ENCODE results near the gene LRP1B. TPM values are rescaled to one million over a fixed set of nuclear protein-coding genes. Genes with fewer than 3 reads are reported as not detected.

The LRP1B gene
- total and polyA plus RNA-seq, 2 donors (not counting 1 experiment from before 2014, with no cell fraction given) = not detected

GRCh38 chr2:141701618-141702017, 429.2 kb downstream of the LRP1B start:
- no peaks in the 10 kb centered on the region for H3K4me1 ChIP-seq (ENCODE audit: control insufficient read depth in 2 of 2, insufficient read depth in 2 of 2, low read length in 2 of 2)
- WGBS (ENCODE audit: insufficient coverage) = no CpG with 5 or more reads among the region's 3 CpGs
- no peaks in the 10 kb centered on the region for H3K36me3 ChIP-seq (replicated peaks in 1 of 2; ENCODE audit: control extremely low read depth in 1 of 2, control insufficient read depth in 1 of 2, extremely low read depth in 1 of 2, insufficient read depth in 2 of 2, low read length in 1 of 2)
- no peaks in the 10 kb centered on the region for H3K27me3 Mint-ChIP-seq
- no peaks in the 10 kb centered on the region for H3K79me2 ChIP-seq (ENCODE audit: control insufficient read depth, insufficient read depth, low read length)
- H3K4me1 Mint-ChIP-seq = no peaks in the 10 kb centered on the region
- no peak overlapping the region for H3K4me2 ChIP-seq (replicated peaks; ENCODE audit: low read depth, low read length, poor library complexity, severe bottlenecking)
- no peak overlapping the region for H3K9ac ChIP-seq (ENCODE audit: low read length)
- intact Hi-C loops (cut with micrococcal nuclease) = no loop called here
- ChIA-PET CTCF (no interaction called here), POLR2A (no interaction called here)
- TF ChIP-seq, protein P1, sequence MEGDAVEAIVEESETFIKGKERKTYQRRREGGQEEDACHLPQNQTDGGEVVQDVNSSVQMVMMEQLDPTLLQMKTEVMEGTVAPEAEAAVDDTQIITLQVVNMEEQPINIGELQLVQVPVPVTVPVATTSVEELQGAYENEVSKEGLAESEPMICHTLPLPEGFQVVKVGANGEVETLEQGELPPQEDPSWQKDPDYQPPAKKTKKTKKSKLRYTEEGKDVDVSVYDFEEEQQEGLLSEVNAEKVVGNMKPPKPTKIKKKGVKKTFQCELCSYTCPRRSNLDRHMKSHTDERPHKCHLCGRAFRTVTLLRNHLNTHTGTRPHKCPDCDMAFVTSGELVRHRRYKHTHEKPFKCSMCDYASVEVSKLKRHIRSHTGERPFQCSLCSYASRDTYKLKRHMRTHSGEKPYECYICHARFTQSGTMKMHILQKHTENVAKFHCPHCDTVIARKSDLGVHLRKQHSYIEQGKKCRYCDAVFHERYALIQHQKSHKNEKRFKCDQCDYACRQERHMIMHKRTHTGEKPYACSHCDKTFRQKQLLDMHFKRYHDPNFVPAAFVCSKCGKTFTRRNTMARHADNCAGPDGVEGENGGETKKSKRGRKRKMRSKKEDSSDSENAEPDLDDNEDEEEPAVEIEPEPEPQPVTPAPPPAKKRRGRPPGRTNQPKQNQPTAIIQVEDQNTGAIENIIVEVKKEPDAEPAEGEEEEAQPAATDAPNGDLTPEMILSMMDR (IDR thresholded peaks at IDR 0.05) = no peak
- no peak for TF ChIP-seq EZH2 (IDR thresholded peaks at IDR 0.05; ENCODE audit: borderline replicate concordance, insufficient read depth, low read depth, low read length, poor library complexity, severe bottlenecking)
- H3K9me3 Mint-ChIP-seq (ENCODE audit: insufficient read depth) = no peaks in the 10 kb centered on the region
- H3K27ac ChIP-seq (ENCODE audit: low read length in 2 of 2) = no peak overlapping the region
- no peak overlapping the region for H3K4me3 ChIP-seq (ENCODE audit: control extremely low read depth in 1 of 5, extremely low read depth in 1 of 5, insufficient read depth in 1 of 5, low read depth in 2 of 5, low read length in 4 of 5)
- no peaks in the 10 kb centered on the region for H3K9me3 ChIP-seq (ENCODE audit: control extremely low read depth in 1 of 3, control insufficient read depth in 2 of 3, insufficient read depth in 1 of 3, low read length in 2 of 3)
- no peaks in the 10 kb centered on the region for H4K20me1 ChIP-seq (ENCODE audit: control insufficient read depth, insufficient read depth, low read length, poor library complexity, severe bottlenecking)
- ATAC-seq (ENCODE audit: low read depth) (no peak), DNase-seq (no peak)
- H3K27ac Mint-ChIP-seq = no peak overlapping the region
- H2AFZ ChIP-seq (ENCODE audit: insufficient read depth, low read depth, low read length, poor library complexity, severe bottlenecking) = no peak overlapping the region
- no peak overlapping the region for H3K4me3 Mint-ChIP-seq
- H3K27me3 ChIP-seq (replicated peaks in 1 of 4; ENCODE audit: control extremely low read depth in 1 of 4, control insufficient read depth in 3 of 4, insufficient read depth in 4 of 4, low read length in 3 of 4) = no peaks in the 10 kb centered on the region

DNA sequence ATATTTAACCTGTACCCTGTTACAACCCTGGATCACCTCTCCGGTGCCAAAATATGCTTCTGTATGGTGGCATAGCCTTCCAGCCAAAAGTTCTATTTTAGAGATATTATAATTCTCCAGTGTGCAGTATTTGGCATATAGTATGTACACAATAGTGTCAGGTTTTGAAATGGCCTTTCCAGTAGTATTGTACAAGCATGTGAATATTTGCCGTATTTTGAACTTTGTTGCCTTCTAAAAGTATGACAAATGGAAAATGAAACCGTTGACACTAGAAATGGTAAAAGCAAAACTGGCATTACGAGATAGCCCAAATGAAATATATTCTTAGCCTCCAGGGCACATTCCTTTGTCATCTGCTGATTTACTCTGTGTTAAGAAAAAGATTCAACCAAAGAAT, 431.2 kb downstream of the LRP1B start:
- no peak overlapping the region for H3K4me3 Mint-ChIP-seq
- Histone ChIP-seq H3K36me3 (replicated peaks in 1 of 2; ENCODE audit: control extremely low read depth in 1 of 2, control insufficient read depth in 1 of 2, extremely low read depth in 1 of 2, insufficient read depth in 2 of 2, low read length in 1 of 2) (no peaks in the 10 kb centered on the region), H2AFZ (ENCODE audit: insufficient read depth, low read depth, low read length, poor library complexity, severe bottlenecking) (no peak overlapping the region), H3K4me3 (ENCODE audit: control extremely low read depth in 1 of 5, extremely low read depth in 1 of 5, insufficient read depth in 1 of 5, low read depth in 2 of 5, low read length in 4 of 5) (no peak overlapping the region), H3K27me3 (replicated peaks in 1 of 4; ENCODE audit: control extremely low read depth in 1 of 4, control insufficient read depth in 3 of 4, insufficient read depth in 4 of 4, low read length in 3 of 4) (no peaks in the 10 kb centered on the region), H3K4me1 (ENCODE audit: control insufficient read depth in 2 of 2, insufficient read depth in 2 of 2, low read length in 2 of 2) (no peaks in the 10 kb centered on the region), H3K9ac (ENCODE audit: low read length) (no peak overlapping the region), H4K20me1 (ENCODE audit: control insufficient read depth, insufficient read depth, low read length, poor library complexity, severe bottlenecking) (no peaks in the 10 kb centered on the region), H3K79me2 (ENCODE audit: control insufficient read depth, insufficient read depth, low read length) (no peaks in the 10 kb centered on the region), H3K27ac (ENCODE audit: low read length in 2 of 2) (no peak overlapping the region), H3K4me2 (replicated peaks; ENCODE audit: low read depth, low read length, poor library complexity, severe bottlenecking) (no peak overlapping the region), H3K9me3 (ENCODE audit: control extremely low read depth in 1 of 3, control insufficient read depth in 2 of 3, insufficient read depth in 1 of 3, low read length in 2 of 3) (no peaks in the 10 kb centered on the region)
- POLR2A ChIA-PET = no interaction called here
- no peak for DNase-seq
- no peak for TF ChIP-seq EZH2 (IDR thresholded peaks at IDR 0.05; ENCODE audit: borderline replicate concordance, insufficient read depth, low read depth, low read length, poor library complexity, severe bottlenecking)
- TF ChIP-seq, protein P1 (IDR thresholded peaks at IDR 0.05) = no peak
- H3K4me1 Mint-ChIP-seq = no peaks in the 10 kb centered on the region
- WGBS (ENCODE audit: insufficient coverage) = 100% methylated on average over 1 of the region's 4 CpGs
- no peak overlapping the region for H3K27ac Mint-ChIP-seq
- H3K27me3 Mint-ChIP-seq = no peaks in the 10 kb centered on the region
- H3K9me3 Mint-ChIP-seq (ENCODE audit: insufficient read depth) = no peaks in the 10 kb centered on the region
- intact Hi-C loops (cut with micrococcal nuclease) = no loop called here
- CTCF ChIA-PET = no interaction called here
- ATAC-seq (ENCODE audit: low read depth) = no peak
